Stimulated activated CD4-positive, alpha-beta T cell treated with anti-CD3 and anti-CD28 coated beads, Interleukin-2, amount 100 ng/mL, for 4 hours (primary cell): ENCODE measurements around the gene YAF2.
"Not testable (repeated sequence)": the region's sequence is repeated elsewhere in the genome, so short reads cannot be mapped to it uniquely, and the experiment has no call there.

ENCODE experiments used
- DNase-seq: peaks from one replicate; pipeline ENCODE4 v3.0.0-alpha.2; 2020; ENCODE audit warnings: low read depth

The YAF2 gene

GRCh38 chr12:42192686-42193085 is 45.4 kb downstream of the YAF2 start:
- no peak for DNase-seq

GRCh38 chr12:42192258-42192657 is 45.8 kb downstream of the YAF2 start:
- DNase-seq, result no peak

DNA sequence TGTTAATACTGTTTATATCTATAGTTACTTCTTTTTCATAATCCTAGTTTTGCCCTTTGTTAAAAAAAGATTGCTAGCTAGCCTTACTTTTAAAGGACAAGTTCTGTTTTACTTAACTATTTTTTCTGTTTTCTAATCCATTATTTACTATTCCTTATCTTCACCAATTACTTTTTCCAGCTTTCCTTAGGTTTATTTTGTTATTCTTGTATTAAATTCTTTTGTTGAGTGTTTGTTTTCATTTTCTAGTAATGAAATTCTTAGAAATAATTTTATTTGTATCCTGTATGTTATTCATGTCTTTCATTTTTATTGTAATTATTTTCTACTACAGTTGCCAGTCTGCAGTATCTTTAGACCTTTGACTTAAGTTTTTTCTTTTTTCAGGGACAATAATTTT is 47.7 kb downstream of the YAF2 start:
- no peak for DNase-seq

DNA sequence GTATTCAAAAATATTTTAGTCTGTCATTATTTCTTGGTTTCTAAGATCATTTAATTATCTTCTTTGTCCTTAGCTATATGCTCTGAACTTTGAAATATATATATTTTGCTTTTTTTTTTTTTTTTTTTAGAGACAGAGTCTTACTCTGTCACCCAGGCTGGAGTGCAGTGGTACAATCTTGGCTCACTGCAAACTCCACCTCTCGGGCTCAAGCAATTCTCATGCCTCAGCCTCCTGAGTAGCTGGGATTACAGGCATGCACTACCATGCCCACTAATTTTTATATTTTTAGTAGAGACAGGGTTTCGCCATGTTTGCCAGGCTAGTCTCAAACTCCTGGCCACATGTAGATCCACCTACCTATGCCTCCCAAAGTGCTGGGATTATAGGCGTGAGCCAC is 49.8 kb downstream of the YAF2 start:
- not testable (repeated sequence) for DNase-seq

- no peak for DNase-seq
These were observed 50.2 kb downstream of the YAF2 start for GRCh38 chr12:42187799-42188198.

DNA sequence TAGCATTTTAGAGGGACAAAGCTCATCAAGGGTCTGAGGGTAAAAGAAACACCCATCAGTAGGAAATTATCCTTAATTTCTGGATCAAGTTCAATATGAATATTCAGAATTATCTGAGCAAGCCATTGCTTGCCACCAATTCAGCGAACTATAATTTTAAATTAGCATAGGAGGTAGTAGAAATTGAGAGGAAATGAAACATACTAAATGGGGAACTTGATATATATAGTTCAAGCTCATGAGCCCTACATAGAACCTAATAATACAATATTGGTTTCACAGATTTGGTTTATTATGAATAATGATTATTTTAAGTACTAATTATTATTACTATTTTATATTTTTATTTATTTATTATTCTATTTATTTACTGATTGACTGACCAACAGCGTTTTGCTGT is 51.3 kb downstream of the YAF2 start:
- DNase-seq, result no peak

DNA sequence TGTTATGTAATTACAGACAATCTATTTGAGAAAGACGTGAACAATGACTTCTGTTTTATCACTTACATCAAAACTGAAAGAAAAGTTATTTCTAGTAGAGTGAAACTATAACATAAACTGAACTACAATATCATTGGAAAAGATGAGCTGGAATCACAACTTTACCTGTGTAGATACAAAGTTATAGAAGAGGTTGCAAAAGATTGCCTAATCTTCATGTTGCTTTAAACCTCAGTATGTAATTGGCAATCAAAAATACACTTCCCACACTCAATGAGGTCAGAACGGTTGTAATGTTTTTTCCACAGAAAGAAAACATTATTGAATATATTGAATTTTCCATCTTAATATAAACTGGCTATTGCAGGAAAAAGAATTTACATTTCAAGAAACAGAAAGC is 55.7 kb downstream of the YAF2 start:
- no peak for DNase-seq

DNA sequence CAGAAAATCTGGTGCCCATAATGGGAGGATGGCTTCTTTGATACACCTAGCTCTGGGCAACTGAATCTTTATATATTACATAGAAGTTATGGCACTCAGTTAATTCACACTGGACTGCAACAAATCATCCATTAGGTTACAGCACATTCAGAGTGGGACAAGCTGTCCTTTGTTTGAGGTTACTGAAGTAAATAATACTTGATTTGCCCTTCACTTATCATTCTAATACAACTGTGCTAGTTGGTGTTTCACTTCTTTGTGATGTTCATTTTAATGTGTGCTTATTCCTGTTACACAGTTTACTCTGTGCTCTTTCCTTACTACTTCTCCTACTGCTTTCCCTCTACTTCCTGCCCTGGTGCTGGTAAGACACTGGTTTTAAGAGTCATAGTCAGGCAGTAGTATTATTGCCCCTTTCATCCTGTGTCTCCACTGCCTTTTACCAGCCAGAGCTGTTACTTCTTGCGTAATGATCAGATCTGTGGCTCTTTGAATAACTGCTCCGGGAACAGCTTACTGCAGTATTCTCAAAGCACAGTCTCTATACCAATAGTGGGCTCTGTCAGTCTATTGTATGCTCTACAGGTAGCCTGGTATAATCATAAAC is 57.0 kb downstream of the YAF2 start:
- no peak for DNase-seq

DNA sequence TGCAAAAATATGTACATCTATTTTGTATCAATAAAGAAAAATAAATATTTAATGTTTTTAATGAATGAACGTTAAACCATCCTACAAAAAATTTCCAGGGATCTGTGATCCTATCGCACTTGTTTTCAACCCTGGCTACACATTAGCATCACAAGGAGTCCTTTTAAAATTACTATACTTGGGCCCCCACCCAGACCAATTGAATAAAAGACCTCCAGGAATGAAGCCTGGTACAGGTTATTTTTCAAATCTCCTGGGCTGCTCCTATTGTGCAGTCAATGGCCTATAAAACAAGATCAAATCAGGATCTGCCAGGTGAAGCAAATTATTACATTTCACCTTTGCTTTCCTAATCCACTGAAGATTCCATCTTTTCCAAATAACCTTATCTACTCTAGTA is 59.9 kb downstream of the YAF2 start:
- no peak for DNase-seq

DNA sequence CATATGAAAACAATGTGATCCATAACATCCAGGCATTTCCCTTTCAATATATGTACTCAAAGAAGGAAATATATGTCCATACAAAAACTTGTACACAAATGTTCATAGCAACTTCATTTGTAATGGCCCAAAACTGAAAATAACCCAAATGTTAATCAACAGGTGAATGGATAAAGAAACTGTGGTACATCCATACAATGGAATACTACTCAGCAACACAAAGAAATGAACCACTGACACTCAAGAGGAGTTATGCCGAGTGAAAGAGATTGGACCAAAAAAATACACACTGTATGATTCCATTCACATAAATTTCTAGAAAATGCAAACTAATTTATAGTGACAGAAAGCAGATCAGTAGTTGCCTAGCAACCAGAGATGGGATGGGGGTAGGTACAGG is 63.1 kb downstream of the YAF2 start:
- no peak for DNase-seq

DNA sequence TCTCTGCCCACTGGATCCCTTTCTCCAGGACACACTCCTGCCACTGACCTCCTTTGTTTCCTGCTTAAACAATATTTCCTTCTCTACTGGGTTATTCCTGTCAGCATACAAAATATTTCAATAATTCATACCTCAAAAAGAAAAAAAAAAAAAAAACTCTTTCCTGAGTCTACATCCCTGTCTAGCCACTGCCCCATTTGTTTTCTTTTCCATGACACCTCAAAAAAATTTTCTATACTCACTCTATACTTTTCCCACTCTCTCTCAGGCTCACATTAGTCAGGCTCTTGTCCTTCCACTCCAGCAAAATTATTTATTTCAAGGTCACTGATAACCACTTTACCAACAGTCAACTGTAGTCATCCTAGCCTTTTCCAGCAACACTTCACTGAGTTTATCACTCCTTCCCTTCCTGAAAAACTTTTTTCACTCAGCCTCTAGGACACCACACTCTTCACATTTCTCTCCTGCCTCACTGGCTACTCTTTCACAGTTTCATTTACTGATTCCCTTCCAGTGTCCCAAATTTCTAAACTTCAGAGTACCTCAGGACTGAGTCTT is 64.0 kb downstream of the YAF2 start:
- DNase-seq, result no peak

DNA sequence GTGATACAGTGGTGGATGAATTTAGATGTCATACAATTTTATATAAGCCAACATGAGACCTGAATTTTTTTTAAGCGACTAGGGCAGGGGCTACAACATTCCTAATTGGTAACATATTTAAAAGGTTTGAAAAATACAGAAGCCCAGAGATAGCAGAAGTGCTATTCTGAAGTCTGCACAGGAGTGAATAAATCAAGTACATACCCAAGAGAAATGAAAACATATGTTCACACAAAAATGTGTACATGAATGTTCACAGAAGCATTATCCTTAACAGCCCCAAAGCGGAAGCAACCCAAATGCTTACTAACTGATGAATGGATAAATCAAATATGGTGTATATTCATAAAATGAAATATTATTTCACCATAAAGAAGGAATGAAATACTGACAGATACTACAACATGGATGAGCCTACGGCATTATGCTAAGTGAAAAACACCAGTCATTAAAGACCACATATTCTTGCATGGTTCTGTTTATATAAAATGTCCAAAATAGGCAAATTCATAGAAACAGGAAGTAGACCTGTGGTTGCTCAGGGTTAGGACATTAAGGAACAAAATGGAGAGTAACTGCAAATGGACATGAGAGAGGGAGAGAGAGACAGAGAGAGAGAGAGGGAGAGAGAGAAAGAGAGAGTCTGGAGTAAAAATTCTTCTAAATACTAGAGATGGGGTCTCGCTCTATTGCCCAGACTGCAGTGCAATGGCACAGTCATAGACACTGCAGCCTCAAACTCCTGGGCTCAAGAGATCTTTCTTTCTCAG is 65.4 kb downstream of the YAF2 start:
- no peak for DNase-seq

- no peak for DNase-seq
These were observed 70.3 kb downstream of the YAF2 start for GRCh38 chr12:42167711-42168110.

GRCh38 chr12:42166501-42166900 is 71.5 kb downstream of the YAF2 start:
- no peak for DNase-seq

DNA sequence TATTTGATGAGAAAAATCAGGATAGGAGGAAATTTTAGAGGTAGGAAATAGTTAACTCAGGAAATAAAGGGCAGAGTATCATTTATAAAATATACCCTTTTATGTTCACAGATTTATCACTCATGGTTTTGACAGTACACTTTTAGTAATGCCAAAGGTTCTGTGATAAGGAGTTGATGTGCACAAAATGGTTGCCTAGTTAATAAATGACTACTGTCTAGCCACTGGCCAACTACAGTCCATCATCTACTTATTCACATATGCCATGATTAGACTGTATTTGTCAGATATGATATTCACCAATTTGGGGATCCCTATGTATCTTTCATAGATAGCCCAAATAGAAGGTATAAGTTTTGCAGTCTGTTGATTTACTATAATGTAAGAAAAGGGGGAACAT is 74.1 kb downstream of the YAF2 start:
- DNase-seq, result no peak

GRCh38 chr12:42162965-42163364 is 75.1 kb downstream of the YAF2 start:
- no peak for DNase-seq

DNA sequence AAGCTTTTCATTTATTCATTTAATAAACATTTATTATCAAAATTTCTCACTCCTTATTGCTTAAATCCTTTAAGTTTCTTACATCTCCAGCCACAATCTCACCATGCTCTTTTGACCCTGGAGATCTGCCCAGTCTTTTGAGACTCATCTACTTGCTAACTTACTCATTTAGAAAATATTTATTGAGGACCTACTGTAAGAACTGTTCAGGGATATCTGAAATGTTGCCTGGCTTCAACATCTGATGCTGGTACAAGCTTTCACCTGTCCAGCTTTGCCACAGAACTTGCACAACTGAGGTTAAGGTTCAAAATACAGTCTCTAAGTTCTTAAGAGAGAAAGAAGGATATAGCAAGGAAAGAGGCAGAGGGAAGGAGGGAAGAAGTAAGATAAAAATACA is 75.9 kb downstream of the YAF2 start:
- no peak for DNase-seq

GRCh38 chr12:42161529-42161928 is 76.5 kb downstream of the YAF2 start:
- no peak for DNase-seq

DNA sequence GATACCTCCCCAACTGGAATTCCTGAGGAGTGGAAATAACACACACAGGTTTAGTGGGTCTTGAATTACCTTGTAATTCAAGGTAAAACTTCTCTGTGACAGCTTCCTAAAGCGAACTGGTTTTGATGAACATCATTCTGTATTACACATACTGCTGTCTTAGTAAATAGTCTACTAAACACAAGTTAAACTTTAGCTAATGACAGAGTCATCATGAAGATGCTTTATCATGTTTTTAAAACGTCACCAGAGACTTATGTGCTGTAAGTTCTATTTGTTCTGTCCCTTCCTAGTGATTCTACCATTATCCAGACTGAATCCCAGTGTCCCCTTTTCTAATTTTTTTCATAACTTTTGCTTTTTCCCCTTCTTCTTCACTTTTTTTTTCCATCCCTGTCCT is 81.8 kb downstream of the YAF2 start:
- DNase-seq, result no peak

- DNase-seq, result no peak
These were observed 92.4 kb downstream of the YAF2 start for GRCh38 chr12:42145552-42146215.

DNA sequence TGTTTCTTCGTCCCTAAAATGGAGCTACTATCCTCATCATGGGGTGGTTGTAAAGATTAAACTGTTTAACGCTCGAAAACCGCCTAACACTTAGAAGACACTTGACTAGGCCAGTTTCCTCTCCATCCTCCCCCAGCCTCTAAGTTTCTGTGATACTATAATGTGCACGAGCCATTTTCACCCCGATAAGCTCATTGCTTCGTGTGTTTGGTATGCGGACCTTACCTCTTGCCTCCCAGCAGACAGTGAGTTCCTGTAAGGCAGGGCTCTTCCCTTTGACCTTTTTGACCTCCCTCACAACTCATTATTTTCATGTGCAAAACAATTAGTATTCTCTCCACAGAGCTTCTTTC is 92.9 kb downstream of the YAF2 start:
- no peak for DNase-seq

- peak; percentile 56 for DNase-seq
These were observed 93.4 kb downstream of the YAF2 start, which contains the start of gene GXYLT1 for GRCh38 chr12:42144408-42145196. Gene GXYLT1 (minus strand): TSS chr12:42144874. CDS start chr12:42144646, 228 bp downstream.

DNA sequence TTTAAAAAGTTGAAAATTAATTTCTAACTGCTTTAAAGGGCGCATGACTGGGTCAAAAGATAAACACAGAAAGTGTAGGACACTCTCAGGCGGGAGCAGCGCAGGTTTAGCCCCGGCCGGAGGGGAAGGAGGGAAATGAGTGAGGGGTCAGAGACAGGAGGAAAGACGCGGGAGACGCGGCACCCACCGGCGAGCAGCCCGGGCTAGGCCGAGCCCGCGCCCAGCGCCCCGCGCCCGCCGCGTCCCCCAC is 94.0 kb downstream of the YAF2 start:
- no peak for DNase-seq
